SU-DHL-6 (cell line): ENCODE data around the gene TUSC7.

Experiments
- H2AFZ ChIP-seq: fragments of 200-600 bp; sonication (generic); 2 replicates; pipeline ENCODE4 v1.6.1; 2014; ENCODE audit warnings: low read depth, mild to moderate bottlenecking, moderate library complexity, mixed read lengths, antibody characterized with exemption, low read length; ENCODE audit not compliant: severe bottlenecking
- H3F3A ChIP-seq: fragments of 200-600 bp; shearing (Covaris generic); 2 replicates; pipeline ENCODE4 v1.6.0; 2016; ENCODE audit warnings: antibody characterized with exemption, mild to moderate bottlenecking; ENCODE audit not compliant: insufficient read depth
- H3K27ac ChIP-seq: fragments of 200-600 bp; sonication (generic); 2 replicates; pipeline ENCODE4 v1.5.1; 2016; ENCODE audit warnings: low read depth, mild to moderate bottlenecking, low read length, moderate library complexity, mixed read lengths
- H3K27me3 ChIP-seq: fragments of 200-600 bp; sonication (generic), shearing (Covaris generic); 2 replicates; pipeline ENCODE4 v1.6.0; 2014; ENCODE audit warnings: mild to moderate bottlenecking, low read length
- H3K36me3 ChIP-seq: fragments of 200-600 bp; sonication (generic); 2 replicates; pipeline ENCODE4 v1.6.1; 2014; ENCODE audit warnings: mild to moderate bottlenecking, low read length, mixed read lengths
- H3K4me2 ChIP-seq: fragments of 300-600, 200-600 bp; shearing (Covaris generic), sonication (generic); 2 replicates; pipeline ENCODE4 v1.6.0; 2014; ENCODE audit warnings: low read length, low read depth, mild to moderate bottlenecking; ENCODE audit not compliant: poor library complexity, severe bottlenecking
- H3K4me3 ChIP-seq: fragments of 200-600 bp; sonication (generic); 2 replicates; pipeline ENCODE4 v1.5.1; 2014; ENCODE audit warnings: antibody characterized with exemption, low read length, mild to moderate bottlenecking, mixed read lengths; ENCODE audit not compliant: insufficient read depth, poor library complexity, severe bottlenecking
- H3K79me2 ChIP-seq: fragments of 200-600 bp; sonication (generic); 2 replicates; pipeline ENCODE4 v1.6.1; 2014; ENCODE audit warnings: mild to moderate bottlenecking, low read length, moderate library complexity; ENCODE audit not compliant: insufficient read depth
- H3K9ac ChIP-seq: fragments of 200-600 bp; sonication (generic); 2 replicates; pipeline ENCODE4 v1.7.0; 2014; ENCODE audit warnings: mild to moderate bottlenecking, low read length
- H3K9me2 ChIP-seq: fragments of 200-600 bp; sonication (generic); replicated peaks from 2 replicates; pipeline ENCODE4 v1.6.1; 2014; ENCODE audit warnings: low read length; ENCODE audit not compliant: insufficient read depth
- H3K9me3 ChIP-seq: fragments of 200-600 bp; sonication (generic); 2 replicates; pipeline ENCODE4 v1.6.1; 2014; ENCODE audit warnings: low read length, mixed read lengths; ENCODE audit not compliant: insufficient read depth
- H4K20me1 ChIP-seq: fragments of 200-600 bp; sonication (generic); 2 replicates; pipeline ENCODE4 v1.6.1; 2014; ENCODE audit warnings: low read depth, mild to moderate bottlenecking, antibody characterized with exemption, low read length, moderate library complexity, mixed read lengths
- EZH2phosphoT487 ChIP-seq: fragments of 200-600 bp; sonication (generic), shearing (Covaris generic); conservative IDR thresholded peaks from 2 replicates; pipeline ENCODE4 v1.6.1; 2018; ENCODE audit warnings: mild to moderate bottlenecking, antibody characterized with exemption, low read length, moderate library complexity, mixed read lengths
- TF ChIP-seq, protein P1 (sequence below): fragments of 200-600 bp; sonication (generic); IDR thresholded peaks from one replicate; pipeline ENCODE4 v1.5.1; 2017; ENCODE audit warnings: antibody characterized with exemption, mild to moderate bottlenecking, low read length, moderate library complexity; ENCODE audit not compliant: insufficient read depth, poor library complexity, severe bottlenecking

TUSC7 gene

DNA sequence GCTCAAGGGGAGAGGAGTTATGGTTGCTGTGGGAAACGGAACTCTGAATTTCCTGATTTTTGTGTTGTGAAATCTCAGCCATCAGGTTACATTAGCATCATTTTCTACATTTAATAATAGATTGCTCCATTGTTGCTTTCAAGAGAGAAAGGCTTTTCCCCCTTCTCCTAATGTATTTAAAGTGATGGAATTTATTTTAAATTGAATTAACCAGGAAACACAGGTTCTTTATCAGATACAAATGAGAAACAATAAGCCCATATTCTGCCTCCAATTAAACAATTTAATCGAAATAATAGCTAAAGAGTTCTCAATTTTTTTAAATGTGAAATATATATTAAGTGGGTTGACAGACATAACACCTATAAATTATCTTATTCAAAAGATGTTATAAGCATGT, 30.1 kb downstream of the TUSC7 start:
- H3K9me2 ChIP-seq, result no peaks in the 10 kb centered on the region
- H3K36me3 ChIP-seq, result no peaks in the 10 kb centered on the region
- no peaks in the 10 kb centered on the region for H3K27me3 ChIP-seq
- H3F3A ChIP-seq, result no peaks in the 10 kb centered on the region
- H3K4me3 ChIP-seq, result no peak overlapping the region
- H2AFZ ChIP-seq, result no peak overlapping the region
- no peaks in the 10 kb centered on the region for H3K9me3 ChIP-seq
- no peak overlapping the region for H3K9ac ChIP-seq
- no peaks in the 10 kb centered on the region for H4K20me1 ChIP-seq
- no peak for TF ChIP-seq EZH2phosphoT487
- TF ChIP-seq, protein P1, sequence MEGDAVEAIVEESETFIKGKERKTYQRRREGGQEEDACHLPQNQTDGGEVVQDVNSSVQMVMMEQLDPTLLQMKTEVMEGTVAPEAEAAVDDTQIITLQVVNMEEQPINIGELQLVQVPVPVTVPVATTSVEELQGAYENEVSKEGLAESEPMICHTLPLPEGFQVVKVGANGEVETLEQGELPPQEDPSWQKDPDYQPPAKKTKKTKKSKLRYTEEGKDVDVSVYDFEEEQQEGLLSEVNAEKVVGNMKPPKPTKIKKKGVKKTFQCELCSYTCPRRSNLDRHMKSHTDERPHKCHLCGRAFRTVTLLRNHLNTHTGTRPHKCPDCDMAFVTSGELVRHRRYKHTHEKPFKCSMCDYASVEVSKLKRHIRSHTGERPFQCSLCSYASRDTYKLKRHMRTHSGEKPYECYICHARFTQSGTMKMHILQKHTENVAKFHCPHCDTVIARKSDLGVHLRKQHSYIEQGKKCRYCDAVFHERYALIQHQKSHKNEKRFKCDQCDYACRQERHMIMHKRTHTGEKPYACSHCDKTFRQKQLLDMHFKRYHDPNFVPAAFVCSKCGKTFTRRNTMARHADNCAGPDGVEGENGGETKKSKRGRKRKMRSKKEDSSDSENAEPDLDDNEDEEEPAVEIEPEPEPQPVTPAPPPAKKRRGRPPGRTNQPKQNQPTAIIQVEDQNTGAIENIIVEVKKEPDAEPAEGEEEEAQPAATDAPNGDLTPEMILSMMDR, result no peak
- no peaks in the 10 kb centered on the region for H3K79me2 ChIP-seq
- H3K4me2 ChIP-seq, result no peak overlapping the region
- no peak overlapping the region for H3K27ac ChIP-seq

DNA sequence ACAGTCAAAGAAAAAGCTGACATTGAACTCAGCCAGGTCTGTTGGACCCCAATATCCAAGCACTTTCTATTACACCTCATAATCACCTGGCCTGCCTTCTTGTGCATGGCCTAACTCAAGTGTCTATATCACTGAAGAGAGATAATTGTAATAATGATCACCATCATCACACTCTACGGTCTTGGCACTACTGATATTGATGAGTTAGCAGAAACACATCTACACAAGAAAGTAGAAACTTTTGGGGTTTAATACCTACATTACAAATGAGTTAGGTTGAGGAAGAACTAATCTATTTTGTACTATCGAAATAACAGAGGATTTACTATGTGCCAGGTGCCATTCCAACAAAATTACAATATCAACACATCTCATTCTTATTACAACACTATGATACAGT, 30.7 kb downstream of the TUSC7 start:
- H4K20me1 ChIP-seq, result no peaks in the 10 kb centered on the region
- no peak overlapping the region for H3K27ac ChIP-seq
- no peak overlapping the region for H3K9ac ChIP-seq
- no peak overlapping the region for H3K4me3 ChIP-seq
- no peaks in the 10 kb centered on the region for H3K9me3 ChIP-seq
- H3K9me2 ChIP-seq, result no peaks in the 10 kb centered on the region
- no peaks in the 10 kb centered on the region for H3K79me2 ChIP-seq
- no peak for TF ChIP-seq EZH2phosphoT487
- no peak overlapping the region for H3K4me2 ChIP-seq
- H3F3A ChIP-seq, result no peaks in the 10 kb centered on the region
- H3K27me3 ChIP-seq, result no peaks in the 10 kb centered on the region
- H2AFZ ChIP-seq, result no peak overlapping the region
- H3K36me3 ChIP-seq, result no peaks in the 10 kb centered on the region

DNA sequence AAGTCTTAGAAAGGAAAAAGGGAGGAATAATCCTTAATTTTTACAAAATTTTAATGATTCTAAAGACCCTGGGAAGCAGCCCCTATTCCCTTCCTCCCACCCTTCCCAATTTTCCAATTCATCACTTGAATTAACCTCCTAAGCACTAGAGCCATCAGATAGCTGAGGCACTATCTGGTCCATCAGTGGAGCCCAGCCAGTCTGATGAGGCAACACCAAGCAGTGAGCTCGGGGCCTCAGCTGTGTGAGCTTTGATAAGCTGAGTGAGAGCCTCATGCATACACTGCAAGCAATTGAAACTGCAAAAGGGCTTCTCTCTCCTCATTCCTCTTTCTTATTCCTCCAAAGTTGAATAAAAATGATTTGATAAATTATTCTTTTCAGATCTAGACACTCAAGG, 31.9 kb downstream of the TUSC7 start:
- Histone ChIP-seq H4K20me1 (no peaks in the 10 kb centered on the region), H3K4me2 (no peak overlapping the region), H3K4me3 (no peak overlapping the region), H3K27ac (no peak overlapping the region), H3K79me2 (no peaks in the 10 kb centered on the region), H3K9ac (no peak overlapping the region), H3K27me3 (no peaks in the 10 kb centered on the region), H3K9me3 (no peaks in the 10 kb centered on the region), H3K9me2 (no peaks in the 10 kb centered on the region), H2AFZ (no peak overlapping the region), H3K36me3 (no peaks in the 10 kb centered on the region), H3F3A (no peaks in the 10 kb centered on the region)
- TF ChIP-seq, protein P1, result no peak
- TF ChIP-seq EZH2phosphoT487, result no peak

DNA sequence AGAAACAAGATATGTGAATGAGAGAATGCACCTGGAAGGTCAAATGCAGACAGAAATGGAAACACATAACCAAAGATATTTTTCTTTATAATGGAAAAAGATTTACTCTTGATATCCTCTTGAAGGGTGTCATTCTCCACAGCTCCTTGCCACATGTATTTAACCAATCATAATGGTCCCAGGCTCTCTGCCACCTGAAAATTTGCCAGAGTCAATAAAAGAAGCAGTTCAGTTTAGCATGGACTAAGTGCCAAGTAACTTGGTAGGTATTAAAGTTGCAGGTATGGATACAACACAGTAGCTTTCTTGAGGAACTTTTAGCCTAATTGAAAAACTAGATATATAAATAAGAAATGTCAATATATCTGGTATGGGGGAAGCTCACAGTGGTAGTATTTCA, 33.5 kb downstream of the TUSC7 start:
- no peaks in the 10 kb centered on the region for H3K27me3 ChIP-seq
- no peak overlapping the region for H3K9ac ChIP-seq
- H3K9me3 ChIP-seq, result no peaks in the 10 kb centered on the region
- no peaks in the 10 kb centered on the region for H3K36me3 ChIP-seq
- no peaks in the 10 kb centered on the region for H3K79me2 ChIP-seq
- TF ChIP-seq, protein P1, result no peak
- TF ChIP-seq EZH2phosphoT487, result no peak
- H3K4me3 ChIP-seq, result no peak overlapping the region
- no peak overlapping the region for H3K4me2 ChIP-seq
- no peaks in the 10 kb centered on the region for H3F3A ChIP-seq
- no peaks in the 10 kb centered on the region for H4K20me1 ChIP-seq
- H2AFZ ChIP-seq, result no peak overlapping the region
- no peak overlapping the region for H3K27ac ChIP-seq
- no peaks in the 10 kb centered on the region for H3K9me2 ChIP-seq
